ENCODE results near the gene BCAP31.

GRCh38 chrX:153731117-153731844 lies 7.1 kb upstream of the BCAP31 start:
- TF ChIP-seq, protein P1, sequence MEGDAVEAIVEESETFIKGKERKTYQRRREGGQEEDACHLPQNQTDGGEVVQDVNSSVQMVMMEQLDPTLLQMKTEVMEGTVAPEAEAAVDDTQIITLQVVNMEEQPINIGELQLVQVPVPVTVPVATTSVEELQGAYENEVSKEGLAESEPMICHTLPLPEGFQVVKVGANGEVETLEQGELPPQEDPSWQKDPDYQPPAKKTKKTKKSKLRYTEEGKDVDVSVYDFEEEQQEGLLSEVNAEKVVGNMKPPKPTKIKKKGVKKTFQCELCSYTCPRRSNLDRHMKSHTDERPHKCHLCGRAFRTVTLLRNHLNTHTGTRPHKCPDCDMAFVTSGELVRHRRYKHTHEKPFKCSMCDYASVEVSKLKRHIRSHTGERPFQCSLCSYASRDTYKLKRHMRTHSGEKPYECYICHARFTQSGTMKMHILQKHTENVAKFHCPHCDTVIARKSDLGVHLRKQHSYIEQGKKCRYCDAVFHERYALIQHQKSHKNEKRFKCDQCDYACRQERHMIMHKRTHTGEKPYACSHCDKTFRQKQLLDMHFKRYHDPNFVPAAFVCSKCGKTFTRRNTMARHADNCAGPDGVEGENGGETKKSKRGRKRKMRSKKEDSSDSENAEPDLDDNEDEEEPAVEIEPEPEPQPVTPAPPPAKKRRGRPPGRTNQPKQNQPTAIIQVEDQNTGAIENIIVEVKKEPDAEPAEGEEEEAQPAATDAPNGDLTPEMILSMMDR (IDR thresholded peaks at IDR 0.05) = no peak
- no peak for TF ChIP-seq EZH2 (IDR thresholded peaks at IDR 0.05; ENCODE audit: borderline replicate concordance, insufficient read depth, low read depth, low read length, poor library complexity, severe bottlenecking)
